GM03348 (cell line): ENCODE measurements around the gene PPP1R3A.
"Not testable (repeated sequence)": the region's sequence is repeated elsewhere in the genome, so short reads cannot be mapped to it uniquely, and the experiment has no call there.

Experiments
- DNase-seq: peaks from one replicate; pipeline ENCODE4 v3.0.0; 2012; ENCODE audit warnings: low spot score

Gene PPP1R3A, protein sequence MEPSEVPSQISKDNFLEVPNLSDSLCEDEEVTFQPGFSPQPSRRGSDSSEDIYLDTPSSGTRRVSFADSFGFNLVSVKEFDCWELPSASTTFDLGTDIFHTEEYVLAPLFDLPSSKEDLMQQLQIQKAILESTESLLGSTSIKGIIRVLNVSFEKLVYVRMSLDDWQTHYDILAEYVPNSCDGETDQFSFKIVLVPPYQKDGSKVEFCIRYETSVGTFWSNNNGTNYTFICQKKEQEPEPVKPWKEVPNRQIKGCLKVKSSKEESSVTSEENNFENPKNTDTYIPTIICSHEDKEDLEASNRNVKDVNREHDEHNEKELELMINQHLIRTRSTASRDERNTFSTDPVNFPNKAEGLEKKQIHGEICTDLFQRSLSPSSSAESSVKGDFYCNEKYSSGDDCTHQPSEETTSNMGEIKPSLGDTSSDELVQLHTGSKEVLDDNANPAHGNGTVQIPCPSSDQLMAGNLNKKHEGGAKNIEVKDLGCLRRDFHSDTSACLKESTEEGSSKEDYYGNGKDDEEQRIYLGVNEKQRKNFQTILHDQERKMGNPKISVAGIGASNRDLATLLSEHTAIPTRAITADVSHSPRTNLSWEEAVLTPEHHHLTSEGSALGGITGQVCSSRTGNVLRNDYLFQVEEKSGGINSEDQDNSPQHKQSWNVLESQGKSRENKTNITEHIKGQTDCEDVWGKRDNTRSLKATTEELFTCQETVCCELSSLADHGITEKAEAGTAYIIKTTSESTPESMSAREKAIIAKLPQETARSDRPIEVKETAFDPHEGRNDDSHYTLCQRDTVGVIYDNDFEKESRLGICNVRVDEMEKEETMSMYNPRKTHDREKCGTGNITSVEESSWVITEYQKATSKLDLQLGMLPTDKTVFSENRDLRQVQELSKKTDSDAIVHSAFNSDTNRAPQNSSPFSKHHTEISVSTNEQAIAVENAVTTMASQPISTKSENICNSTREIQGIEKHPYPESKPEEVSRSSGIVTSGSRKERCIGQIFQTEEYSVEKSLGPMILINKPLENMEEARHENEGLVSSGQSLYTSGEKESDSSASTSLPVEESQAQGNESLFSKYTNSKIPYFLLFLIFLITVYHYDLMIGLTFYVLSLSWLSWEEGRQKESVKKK

DNA sequence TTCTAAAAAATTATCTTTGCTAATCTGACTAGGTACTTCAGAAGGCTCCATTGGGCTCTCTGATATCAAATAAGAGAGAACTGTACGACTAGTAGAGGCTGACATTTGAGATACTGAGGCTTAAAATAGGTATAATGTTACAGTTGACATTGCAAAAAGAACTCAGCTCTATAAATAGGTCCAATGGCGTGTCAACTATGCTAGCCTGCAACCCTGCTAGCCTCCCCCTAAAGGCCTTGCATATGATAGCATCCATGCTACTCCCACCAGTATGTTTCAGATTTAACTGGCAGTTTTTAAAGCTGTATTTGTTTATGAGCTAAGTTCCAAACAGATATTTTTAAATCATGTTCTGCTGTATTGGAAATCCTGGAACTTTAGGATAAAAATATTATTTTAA is at the start of gene PPP1R3A:
Gene PPP1R3A (minus strand): TSS at position 64 of the 400 bp plus-strand sequence. CDS start 13 bp downstream, at position 51.
- no peak for DNase-seq

GRCh38 chr7:113963356-113963755 is 44.5 kb upstream of the PPP1R3A start:
- no peak for DNase-seq

GRCh38 chr7:113959910-113960309 is 41.1 kb upstream of the PPP1R3A start:
- DNase-seq: no peak

GRCh38 chr7:113955157-113955556 is 36.3 kb upstream of the PPP1R3A start:
- no peak for DNase-seq

DNA sequence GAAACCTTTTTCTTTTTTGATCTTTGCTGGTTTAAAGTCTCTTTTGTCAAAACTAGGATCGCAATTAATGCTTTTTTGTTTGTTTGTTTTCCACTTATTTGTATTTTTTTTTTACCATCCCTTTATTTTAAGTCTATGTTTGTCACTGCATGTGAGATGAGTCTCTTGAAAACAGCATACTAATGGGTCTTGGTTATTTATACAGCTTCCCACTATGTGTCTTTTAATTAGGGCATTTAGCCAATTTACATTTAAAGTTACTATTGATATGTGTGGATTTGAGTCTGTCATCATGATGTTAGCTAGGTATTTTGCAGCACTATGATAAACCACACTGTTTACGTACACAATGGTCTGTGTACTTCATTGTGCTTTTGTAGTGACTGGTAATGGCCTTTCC is 34.7 kb upstream of the PPP1R3A start:
- DNase-seq: no peak

DNA sequence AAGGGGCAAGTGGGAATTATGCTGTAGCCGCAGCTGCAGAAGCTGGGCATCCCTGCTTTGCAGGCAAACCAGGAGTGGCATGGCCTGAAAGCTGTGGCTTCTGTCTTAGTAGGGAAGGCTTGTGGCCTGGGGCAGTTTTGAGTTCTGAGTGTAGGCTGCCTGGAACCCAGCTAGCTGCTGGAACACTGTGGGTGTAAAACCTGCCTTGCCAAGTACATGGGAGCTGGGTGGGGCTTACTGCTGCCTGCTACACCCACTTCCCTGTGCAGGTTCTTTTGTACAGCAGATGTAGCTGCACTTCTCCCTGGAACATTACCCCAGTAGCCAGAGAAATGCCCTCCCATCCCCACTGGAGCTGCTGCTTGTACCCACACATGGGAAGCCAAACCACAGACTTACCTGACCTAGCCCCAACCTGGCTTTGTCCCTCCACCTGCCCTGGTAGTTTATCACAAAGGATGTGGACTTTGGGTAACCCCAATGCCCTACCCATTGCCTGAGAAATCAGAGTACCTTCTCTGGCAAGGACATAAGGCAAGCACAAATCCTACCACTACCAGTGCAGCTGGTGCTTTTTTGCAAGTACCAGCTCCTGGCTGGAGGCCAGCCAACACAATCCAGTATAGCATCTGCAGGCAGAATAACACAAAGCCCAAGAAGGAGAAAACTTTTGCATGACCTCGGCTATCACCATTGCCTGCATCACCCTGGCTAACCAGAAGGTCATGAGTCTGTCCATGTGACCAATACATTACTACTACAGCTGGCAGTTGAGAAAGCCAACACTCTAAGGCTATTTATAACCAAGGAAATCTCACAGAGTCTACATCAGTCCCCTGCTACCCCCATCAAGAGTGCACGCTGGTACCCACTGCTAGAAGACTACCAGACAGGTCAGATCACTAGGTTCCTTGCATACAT is 26.5 kb upstream of the PPP1R3A start:
- DNase-seq: no peak

DNA sequence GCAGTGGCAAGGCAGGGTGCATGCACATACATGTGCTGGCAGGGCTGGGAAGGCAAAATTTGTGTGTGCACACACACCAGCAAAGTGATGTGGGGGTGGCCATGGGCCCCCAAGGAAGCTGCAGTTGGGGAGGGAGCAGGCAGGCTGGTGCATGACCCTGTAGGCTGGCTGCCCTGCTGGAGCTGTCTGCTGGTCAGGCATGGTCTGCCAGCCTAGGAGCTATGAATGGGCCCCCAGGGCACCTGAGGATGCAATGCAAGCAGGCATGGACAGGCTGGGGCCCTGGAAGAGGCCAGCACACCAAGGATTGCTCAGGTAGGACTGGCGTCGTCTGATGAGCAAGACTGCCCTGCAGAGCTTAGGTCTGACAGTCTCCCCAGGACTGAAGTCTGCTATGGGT is 18.2 kb upstream of the PPP1R3A start:
- no peak for DNase-seq

- DNase-seq: no peak
These were observed 17.7 kb upstream of the PPP1R3A start for GRCh38 chr7:113936535-113936934.

GRCh38 chr7:113929389-113929788 is 10.6 kb upstream of the PPP1R3A start:
- DNase-seq: not testable (repeated sequence)

GRCh38 chr7:113928112-113928511 is 9.3 kb upstream of the PPP1R3A start:
- no peak for DNase-seq

- no peak for DNase-seq
These were observed 3.2 kb upstream of the PPP1R3A start for GRCh38 chr7:113922049-113922448.

GRCh38 chr7:113921363-113921762 is 2.6 kb upstream of the PPP1R3A start:
- DNase-seq: no peak

- no peak for DNase-seq
These were observed 969 bp downstream of the PPP1R3A start for GRCh38 chr7:113917840-113918239.

GRCh38 chr7:113915956-113916355 is 2.9 kb downstream of the PPP1R3A start:
- DNase-seq: no peak

GRCh38 chr7:113912876-113913275 is 5.9 kb downstream of the PPP1R3A start:
- no peak for DNase-seq

GRCh38 chr7:113907617-113908016 is 11.2 kb downstream of the PPP1R3A start:
- no peak for DNase-seq

GRCh38 chr7:113904521-113904920 is 14.3 kb downstream of the PPP1R3A start:
- no peak for DNase-seq

DNA sequence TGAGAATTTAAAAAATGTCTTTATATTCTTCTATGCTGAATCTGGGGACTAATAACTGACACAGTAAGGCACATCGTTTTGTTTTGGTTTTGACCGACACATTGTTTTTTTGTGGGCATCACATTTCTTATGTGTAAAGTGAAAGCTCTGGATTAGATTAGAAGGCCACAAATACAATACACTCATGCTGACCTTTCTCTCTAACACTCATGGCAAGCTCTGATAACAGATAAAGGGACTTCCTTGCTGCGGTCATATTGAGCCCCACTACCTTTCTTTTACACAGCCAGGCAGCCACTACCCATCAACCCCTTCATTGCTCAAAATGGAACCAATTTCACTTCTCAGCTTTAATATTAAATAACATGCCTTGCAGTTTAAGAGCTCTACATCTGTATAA is 26.0 kb downstream of the PPP1R3A start:
- DNase-seq: no peak

GRCh38 chr7:113891828-113892227 is 27.0 kb downstream of the PPP1R3A start:
- no peak for DNase-seq

- no peak for DNase-seq
These were observed 27.8 kb downstream of the PPP1R3A start for GRCh38 chr7:113891031-113891350.

DNA sequence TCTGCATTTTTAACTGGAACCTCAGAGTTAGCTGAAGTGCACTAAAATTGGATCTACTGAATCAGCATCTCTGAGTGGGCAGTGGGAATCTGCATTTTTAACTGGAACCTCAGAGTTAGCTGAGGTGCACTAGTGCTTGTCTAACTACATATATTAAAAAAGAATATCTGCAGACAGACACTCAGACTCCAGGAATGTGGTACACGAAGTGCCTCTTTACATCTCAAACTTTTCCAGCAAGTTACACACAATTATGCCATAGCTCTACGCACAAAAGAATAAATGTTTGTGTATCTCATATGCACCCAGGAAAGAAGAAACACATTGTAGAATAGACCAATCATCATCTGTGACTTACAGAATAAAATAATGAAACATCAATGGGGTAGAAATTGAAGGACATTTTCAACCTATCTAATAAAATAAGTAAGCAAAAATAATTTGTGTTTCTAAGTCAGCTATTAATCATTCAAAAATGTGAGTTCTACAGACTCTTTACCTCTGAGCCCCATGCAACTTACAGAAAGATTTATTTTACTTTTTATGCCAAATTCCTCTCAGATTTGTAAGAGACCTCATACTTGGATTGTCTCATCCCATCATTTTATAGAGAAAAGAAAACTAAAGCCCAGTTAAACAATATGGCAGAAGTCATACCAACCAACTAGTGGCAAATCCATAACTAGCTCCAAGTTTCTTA is 28.3 kb downstream of the PPP1R3A start:
- DNase-seq: no peak
